Activated CD4-positive, CD25-positive, alpha-beta regulatory T cell (primary cell): Measurements from ENCODE around the gene POU2AF1.
"Not testable (repeated sequence)": the region's sequence is repeated elsewhere in the genome, so short reads cannot be mapped to it uniquely, and the experiment has no call there.

Experiments
- DNase-seq, 4 experiments: peaks; one replicate each; lab custom pipeline; 2025; lab: John Stamatoyannopoulos, UW

Gene POU2AF1

GRCh38 chr11:111347002-111347722 is 31.9 kb downstream of the POU2AF1 start:
- DNase-seq, result no peak

- DNase-seq, result no peak
These were observed 35.0 kb downstream of the POU2AF1 start for GRCh38 chr11:111344032-111344431.

DNA sequence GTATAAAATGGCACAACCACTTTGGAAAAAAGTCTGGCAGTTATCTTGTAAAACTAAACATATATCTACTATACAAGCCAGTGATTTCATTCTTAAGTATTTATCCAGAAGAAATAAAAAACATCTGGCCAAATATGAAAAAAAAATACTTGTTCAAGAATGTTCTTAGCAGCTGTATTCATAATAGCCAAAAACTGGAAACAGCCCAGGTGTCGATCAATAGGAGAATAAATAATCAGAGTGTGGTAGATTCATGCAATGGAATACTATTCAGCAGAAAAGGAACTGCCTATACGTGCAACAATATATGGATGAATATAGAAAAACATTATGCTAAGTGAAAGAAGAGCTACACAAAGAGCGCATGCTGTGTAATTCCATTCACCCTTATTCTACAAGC is 36.7 kb downstream of the POU2AF1 start:
- DNase-seq, result no peak

GRCh38 chr11:111339758-111340388 is 39.2 kb downstream of the POU2AF1 start:
- DNase-seq, result no peak

DNA sequence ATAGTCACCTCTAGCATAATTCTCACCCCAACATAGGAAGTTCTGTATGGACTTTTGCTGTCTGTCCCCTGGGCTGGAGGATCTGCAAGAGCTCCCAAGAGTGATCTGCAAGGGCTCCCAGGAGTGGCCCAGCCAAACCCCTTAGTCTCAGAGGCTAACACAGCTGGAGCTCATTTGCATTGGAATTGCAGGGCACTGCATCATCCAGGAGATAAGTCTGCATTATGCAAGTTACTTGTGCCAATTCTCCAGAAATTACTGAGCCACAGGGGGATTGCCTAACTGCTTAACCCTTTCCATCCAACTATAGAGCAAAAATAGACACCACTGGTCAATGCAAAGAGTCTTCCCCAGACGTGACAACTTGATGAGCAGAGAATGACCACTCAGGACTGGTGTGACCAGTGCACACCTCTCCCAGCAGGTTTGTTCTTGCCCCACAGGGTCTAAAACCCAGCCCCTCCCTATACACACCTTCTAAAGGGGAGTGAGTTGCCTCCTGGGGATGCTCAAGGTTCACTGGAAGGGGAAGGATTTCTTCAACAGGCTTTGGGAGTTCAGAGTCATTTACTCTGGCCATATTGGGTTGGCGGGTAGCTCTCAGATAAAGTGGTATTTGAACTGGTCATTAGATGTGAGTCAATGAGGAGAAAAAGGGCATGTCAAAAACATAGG is 42.4 kb downstream of the POU2AF1 start:
- DNase-seq, result no peak

GRCh38 chr11:111336062-111336461 is 43.0 kb downstream of the POU2AF1 start:
- no peak for DNase-seq

GRCh38 chr11:111335549-111335948 is 43.5 kb downstream of the POU2AF1 start:
- no peak for DNase-seq

GRCh38 chr11:111334532-111335502 is 44.3 kb downstream of the POU2AF1 start:
- no peak for DNase-seq

GRCh38 chr11:111331711-111332479 is 47.2 kb downstream of the POU2AF1 start:
- no peak for DNase-seq

DNA sequence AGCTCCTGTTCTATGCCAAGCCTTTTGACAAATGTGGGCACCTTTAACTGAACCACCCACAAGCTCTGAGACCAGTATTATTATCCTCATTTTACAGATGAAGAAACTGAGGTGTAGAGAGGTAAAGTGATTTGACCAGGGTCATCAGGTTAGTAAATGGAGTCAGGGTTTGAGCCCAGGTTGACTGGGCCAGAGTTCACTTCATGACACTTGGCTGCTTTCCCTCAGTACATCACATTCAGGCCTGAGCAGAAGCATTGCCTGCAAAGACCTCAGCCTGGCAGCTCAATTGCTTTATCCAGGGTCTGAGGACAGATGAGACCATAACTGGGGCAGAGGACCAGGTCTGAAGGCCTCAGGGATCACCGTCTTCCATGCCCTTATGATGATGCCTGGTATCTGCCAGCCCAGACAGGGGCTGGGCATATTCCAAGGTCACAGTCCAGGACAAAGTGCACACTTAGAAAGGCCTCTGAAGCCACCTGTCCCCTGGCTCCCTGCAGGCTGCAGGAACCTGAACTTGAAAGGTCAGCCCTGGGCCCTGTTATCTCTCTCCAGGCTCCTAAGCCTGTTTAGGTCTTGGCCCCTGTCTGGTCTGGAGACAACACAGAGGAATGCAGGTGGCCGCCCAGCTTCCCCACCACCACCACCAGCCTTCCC is 48.7 kb downstream of the POU2AF1 start:
- DNase-seq, result no peak

GRCh38 chr11:111329306-111330204 is 49.5 kb downstream of the POU2AF1 start:
- DNase-seq, result no peak

GRCh38 chr11:111327908-111328624 is 51.0 kb downstream of the POU2AF1 start:
- no peak for DNase-seq

GRCh38 chr11:111326824-111327223 is 52.3 kb downstream of the POU2AF1 start:
- no peak for DNase-seq

DNA sequence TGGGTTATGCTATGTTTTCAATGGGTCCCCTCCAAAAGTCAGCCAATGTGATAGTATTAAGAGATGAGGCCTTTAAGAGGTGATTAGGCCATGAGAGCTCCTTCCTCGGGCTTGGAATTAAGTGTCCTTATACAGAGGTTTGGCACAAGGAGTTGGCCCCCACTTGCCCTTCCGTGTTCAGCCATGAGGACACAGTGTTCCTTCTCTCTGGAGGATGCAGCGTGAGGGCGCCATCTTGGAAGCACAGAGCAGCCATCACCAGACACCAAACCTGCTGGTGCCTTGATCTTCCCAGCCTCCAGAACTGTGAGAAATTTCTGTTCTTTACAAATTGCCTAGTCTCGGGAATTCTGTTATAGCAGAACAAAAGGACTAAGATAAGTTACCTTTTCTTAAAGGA is 53.8 kb downstream of the POU2AF1 start:
- no peak for DNase-seq

DNA sequence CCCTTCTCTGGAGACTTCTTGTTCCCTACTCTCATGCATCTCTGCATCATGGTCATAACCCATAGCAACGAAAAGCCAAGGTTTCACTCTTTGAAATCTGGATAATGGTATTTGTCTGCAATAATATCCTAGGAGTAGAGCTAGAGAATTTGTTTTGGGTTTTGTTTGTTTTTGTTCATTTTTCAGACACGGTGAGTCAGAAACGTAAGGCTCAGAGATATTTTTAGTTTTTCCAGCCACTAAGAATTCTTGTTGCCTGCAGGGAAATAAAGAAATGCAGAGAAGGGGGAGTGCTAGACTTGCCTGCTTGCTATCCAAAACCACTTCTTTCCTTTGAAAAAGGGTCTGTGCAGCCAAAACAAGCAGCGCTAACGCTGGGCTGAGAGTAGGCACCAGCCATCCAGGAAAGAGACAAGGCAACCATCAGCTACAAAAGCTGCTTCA is 54.8 kb downstream of the POU2AF1 start:
- DNase-seq, result no peak

- no peak for DNase-seq
These were observed 56.5 kb downstream of the POU2AF1 start for GRCh38 chr11:111322534-111322933.

- DNase-seq, result no peak
These were observed 58.1 kb downstream of the POU2AF1 start for GRCh38 chr11:111320728-111321568.

DNA sequence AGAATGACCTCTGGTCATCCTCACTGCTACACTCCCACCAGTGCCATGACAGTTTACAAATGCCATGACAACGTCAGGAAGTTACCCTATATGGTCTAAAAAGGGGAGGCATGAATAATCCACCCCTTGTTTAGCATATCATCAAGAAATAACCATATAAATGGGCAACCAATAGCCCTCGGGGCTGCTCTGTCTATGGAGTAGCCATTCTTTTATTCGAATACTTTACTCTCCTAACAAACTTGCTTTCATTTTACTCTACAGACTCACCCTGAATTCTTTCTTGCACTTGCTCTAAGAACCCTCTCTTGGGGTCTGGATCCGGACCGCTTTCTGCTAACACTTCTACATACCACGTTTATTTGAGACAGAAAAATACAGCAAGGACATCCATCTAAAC is 58.9 kb downstream of the POU2AF1 start:
- DNase-seq, result not testable (repeated sequence)
